ENCODE data around the gene PXMP4. TPM values are rescaled to one million over a fixed set of nuclear protein-coding genes. Genes with fewer than 3 reads are reported as not detected.

Gene PXMP4
- total RNA-seq, 4 donors from 2014 or later: 1.6 to 12.0 (median 5.5) TPM

- peak overlapping the region; percentile 42 to 80 (median 72) for H3K4me3 ChIP-seq
- H3K27me3 ChIP-seq: no peaks in the 10 kb centered on the region
- peaks cover 0 to 15% (median 7%) of the 10 kb centered on the region in 4 donors for H3K4me1 ChIP-seq
- no peak for TF ChIP-seq EP300 (IDR thresholded peaks at IDR 0.05; ENCODE audit: low read depth)
- no peak for TF ChIP-seq CTCF (IDR thresholded peaks at IDR 0.05)
- no peak for TF ChIP-seq POLR2AphosphoS5 (IDR thresholded peaks at IDR 0.05)
- no peak for TF ChIP-seq POLR2A (IDR thresholded peaks at IDR 0.05)
- 46 to 70% methylated on average over 2 to 13 of the region's 13 CpGs for WGBS, 2 donors (ENCODE audit: low coverage in 1 of 2)
- H3K36me3 ChIP-seq: no peaks in the 10 kb centered on the region
- in situ Hi-C loops (cut with MboI; ENCODE audit: low pct_ligation_motif_present in 1 of 4, low pct_unique_long_range_greater_than_20kb in 1 of 4, low sequenced_read_pairs in 3 of 4) (no loop called here), intact Hi-C loops (cut with DNase I; ENCODE audit: low total_unique reads) (no loop called here)
- no peaks in the 10 kb centered on the region for H3K9me3 ChIP-seq
- peak overlapping the region; percentile 78 to 85 (median 81) for H3K27ac ChIP-seq
- peak; percentile 13 for DNase-seq
Measured at GRCh38 chr20:33719277-33719988, 677 bp downstream of the PXMP4 start.

- Histone ChIP-seq H3K36me3 (peaks cover 0 to 6% (median 3%) of the 10 kb centered on the region in 4 donors), H3K27me3 (no peaks in the 10 kb centered on the region), H3K27ac (no peak overlapping the region), H3K4me3 (no peak overlapping the region), H3K4me1 (peaks cover 0 to 15% (median 7%) of the 10 kb centered on the region in 4 donors), H3K9me3 (no peaks in the 10 kb centered on the region)
- no peak for DNase-seq
- TF ChIP-seq CTCF (IDR thresholded peaks at IDR 0.05) (no peak), POLR2A (IDR thresholded peaks at IDR 0.05) (no peak), EP300 (IDR thresholded peaks at IDR 0.05; ENCODE audit: low read depth) (no peak), POLR2AphosphoS5 (IDR thresholded peaks at IDR 0.05) (no peak)
- 86 to 88% methylated on average over 2 of the region's 2 CpGs for WGBS, 2 donors (ENCODE audit: low coverage in 1 of 2)
- in situ Hi-C loops (cut with MboI; ENCODE audit: low pct_ligation_motif_present in 1 of 4, low pct_unique_long_range_greater_than_20kb in 1 of 4, low sequenced_read_pairs in 3 of 4): no loop called here
- intact Hi-C loops (cut with DNase I; ENCODE audit: low total_unique reads): no loop called here
Measured at GRCh38 chr20:33716498-33716897, 3.6 kb downstream of the PXMP4 start.

GRCh38 chr20:33713865-33714367 is 6.2 kb downstream of the PXMP4 start:
- intact Hi-C loops (cut with DNase I; ENCODE audit: low total_unique reads): no loop called here
- Histone ChIP-seq H3K27me3 (no peaks in the 10 kb centered on the region), H3K27ac (no peak overlapping the region), H3K4me1 (peaks cover 0 to 4% (median 0%) of the 10 kb centered on the region in 4 donors), H3K36me3 (peaks cover 0 to 10% (median 4%) of the 10 kb centered on the region in 4 donors), H3K9me3 (no peaks in the 10 kb centered on the region), H3K4me3 (no peak overlapping the region)
- 88 to 94% methylated on average over 3 to 10 of the region's 10 CpGs for WGBS, 2 donors (ENCODE audit: low coverage in 1 of 2)
- no peak for DNase-seq
- in situ Hi-C loops (cut with MboI; ENCODE audit: low pct_ligation_motif_present in 1 of 4, low pct_unique_long_range_greater_than_20kb in 1 of 4, low sequenced_read_pairs in 3 of 4): no loop called here
- TF ChIP-seq POLR2A (IDR thresholded peaks at IDR 0.05) (no peak), CTCF (IDR thresholded peaks at IDR 0.05) (no peak), EP300 (IDR thresholded peaks at IDR 0.05; ENCODE audit: low read depth) (no peak), POLR2AphosphoS5 (IDR thresholded peaks at IDR 0.05) (no peak)

GRCh38 chr20:33711446-33711738 is 8.7 kb downstream of the PXMP4 start:
- in situ Hi-C loops (cut with MboI; ENCODE audit: low pct_ligation_motif_present in 1 of 4, low pct_unique_long_range_greater_than_20kb in 1 of 4, low sequenced_read_pairs in 3 of 4): no loop called here
- intact Hi-C loops (cut with DNase I; ENCODE audit: low total_unique reads): no loop called here
- 0 to 50% methylated on average over 1 of the region's 1 CpG for WGBS, 2 donors (ENCODE audit: low coverage in 1 of 2)
- H3K9me3 ChIP-seq: no peaks in the 10 kb centered on the region
- DNase-seq: no peak
- no peak overlapping the region for H3K4me3 ChIP-seq
- peaks cover 0 to 10% (median 4%) of the 10 kb centered on the region in 4 donors for H3K36me3 ChIP-seq
- no peak overlapping the region for H3K27ac ChIP-seq
- no peaks in the 10 kb centered on the region for H3K27me3 ChIP-seq
- no peak for TF ChIP-seq EP300 (IDR thresholded peaks at IDR 0.05; ENCODE audit: low read depth)
- no peak for TF ChIP-seq POLR2A (IDR thresholded peaks at IDR 0.05)
- no peak for TF ChIP-seq POLR2AphosphoS5 (IDR thresholded peaks at IDR 0.05)
- TF ChIP-seq CTCF (IDR thresholded peaks at IDR 0.05): no peak
- H3K4me1 ChIP-seq: no peaks in the 10 kb centered on the region

All from transverse colon (tissue), 4 donors.